ENCODE results near the gene STARD9.

STARD9 gene

DNA sequence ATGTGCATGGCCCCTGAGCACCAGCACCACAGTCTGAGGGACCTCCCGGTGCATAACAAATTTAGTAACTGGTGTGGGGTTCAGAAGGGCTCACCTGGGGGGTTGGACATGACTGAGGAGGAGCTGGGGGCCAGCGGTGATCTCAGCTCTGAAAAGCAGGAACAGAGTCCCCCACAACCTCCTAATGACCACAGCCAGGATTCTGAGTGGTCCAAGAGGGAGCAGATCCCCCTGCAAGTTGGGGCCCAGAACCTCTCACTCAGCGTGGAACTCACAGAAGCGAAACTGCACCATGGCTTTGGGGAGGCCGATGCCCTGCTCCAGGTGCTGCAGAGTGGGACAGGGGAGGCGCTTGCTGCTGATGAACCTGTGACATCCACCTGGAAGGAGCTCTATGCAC lies 118.5 kb downstream of the STARD9 start:
- Mint-ChIP-seq H3K27me3 (no peaks in the 10 kb centered on the region), H3K9me3 (no peaks in the 10 kb centered on the region), H3K4me1 (peaks cover 6% of the 10 kb centered on the region), H3K27ac (ENCODE audit: low read depth) (no peak overlapping the region), H3K4me3 (no peak overlapping the region), H3K36me3 (ENCODE audit: insufficient read depth) (no peaks in the 10 kb centered on the region)
- no peak for ATAC-seq (replicated peaks; ENCODE audit: extremely low read depth, poor library complexity, severe bottlenecking)
- DNase-seq (ENCODE audit: low spot score in 2 of 2) = no peak

- ATAC-seq (replicated peaks; ENCODE audit: extremely low read depth, poor library complexity, severe bottlenecking) (no peak), DNase-seq (ENCODE audit: low spot score in 2 of 2) (no peak)
- Mint-ChIP-seq H3K4me1 (peaks cover 6% of the 10 kb centered on the region), H3K4me3 (no peak overlapping the region), H3K9me3 (no peaks in the 10 kb centered on the region), H3K27me3 (no peaks in the 10 kb centered on the region), H3K36me3 (ENCODE audit: insufficient read depth) (no peaks in the 10 kb centered on the region), H3K27ac (ENCODE audit: low read depth) (no peak overlapping the region)
These were observed 119.0 kb downstream of the STARD9 start for GRCh38 chr15:42694398-42694797.

GRCh38 chr15:42695527-42696071 lies 120.2 kb downstream of the STARD9 start:
- Mint-ChIP-seq H3K9me3 (no peaks in the 10 kb centered on the region), H3K4me3 (no peak overlapping the region), H3K36me3 (ENCODE audit: insufficient read depth) (peaks cover 2% of the 10 kb centered on the region), H3K27me3 (no peaks in the 10 kb centered on the region), H3K4me1 (peaks cover 6% of the 10 kb centered on the region), H3K27ac (ENCODE audit: low read depth) (peak overlapping the region; percentile 7)
- no peak for ATAC-seq (replicated peaks; ENCODE audit: extremely low read depth, poor library complexity, severe bottlenecking)
- no peak for DNase-seq (ENCODE audit: low spot score in 2 of 2)

GRCh38 chr15:42696626-42697025 lies 121.2 kb downstream of the STARD9 start:
- H3K27me3 Mint-ChIP-seq = no peaks in the 10 kb centered on the region
- no peak overlapping the region for H3K27ac Mint-ChIP-seq (ENCODE audit: low read depth)
- no peaks in the 10 kb centered on the region for H3K9me3 Mint-ChIP-seq
- peaks cover 2% of the 10 kb centered on the region for H3K36me3 Mint-ChIP-seq (ENCODE audit: insufficient read depth)
- ATAC-seq (replicated peaks; ENCODE audit: extremely low read depth, poor library complexity, severe bottlenecking) = no peak
- H3K4me3 Mint-ChIP-seq = no peak overlapping the region
- no peak for DNase-seq (ENCODE audit: low spot score in 2 of 2)
- H3K4me1 Mint-ChIP-seq = peaks cover 1% of the 10 kb centered on the region

DNA sequence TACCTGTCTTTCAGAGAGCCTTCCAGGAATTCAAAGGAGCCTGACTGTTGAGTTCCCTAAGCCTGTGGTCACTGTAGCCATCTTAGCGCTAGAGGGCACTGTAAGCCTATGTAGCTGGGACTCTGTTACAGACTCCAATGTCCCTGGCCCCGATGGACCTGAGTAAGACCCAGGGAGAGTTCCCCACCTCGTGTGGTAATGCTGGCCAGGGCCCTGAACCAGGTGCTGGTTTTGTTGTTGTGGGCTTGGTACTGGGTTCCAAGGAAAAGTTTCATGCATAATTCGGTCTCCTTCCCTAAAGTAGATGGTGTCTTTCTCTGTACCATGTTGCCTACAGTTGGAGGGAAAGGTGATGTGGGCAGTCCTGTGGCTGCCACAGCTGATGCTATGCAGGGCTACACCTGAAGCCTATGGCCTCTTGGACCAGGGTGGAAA lies 129.1 kb downstream of the STARD9 start:
- ATAC-seq (replicated peaks; ENCODE audit: extremely low read depth, poor library complexity, severe bottlenecking) (peak; percentile 62), DNase-seq (ENCODE audit: low spot score in 2 of 2) (peak; percentile 30 to 32)
- peaks cover 4% of the 10 kb centered on the region for H3K36me3 Mint-ChIP-seq (ENCODE audit: insufficient read depth)
- H3K9me3 Mint-ChIP-seq = no peaks in the 10 kb centered on the region
- no peak overlapping the region for H3K27ac Mint-ChIP-seq (ENCODE audit: low read depth)
- H3K4me1 Mint-ChIP-seq = no peaks in the 10 kb centered on the region
- no peaks in the 10 kb centered on the region for H3K27me3 Mint-ChIP-seq
- no peak overlapping the region for H3K4me3 Mint-ChIP-seq

GRCh38 chr15:42705336-42705735 lies 129.9 kb downstream of the STARD9 start:
- no peaks in the 10 kb centered on the region for H3K4me1 Mint-ChIP-seq
- H3K4me3 Mint-ChIP-seq = no peak overlapping the region
- no peaks in the 10 kb centered on the region for H3K9me3 Mint-ChIP-seq
- ATAC-seq (replicated peaks; ENCODE audit: extremely low read depth, poor library complexity, severe bottlenecking) (no peak), DNase-seq (ENCODE audit: low spot score in 2 of 2) (no peak)
- no peak overlapping the region for H3K27ac Mint-ChIP-seq (ENCODE audit: low read depth)
- peaks cover 2% of the 10 kb centered on the region for H3K36me3 Mint-ChIP-seq (ENCODE audit: insufficient read depth)
- H3K27me3 Mint-ChIP-seq = no peaks in the 10 kb centered on the region

- H3K9me3 Mint-ChIP-seq = no peaks in the 10 kb centered on the region
- no peak overlapping the region for H3K4me3 Mint-ChIP-seq
- no peak overlapping the region for H3K27ac Mint-ChIP-seq (ENCODE audit: low read depth)
- no peaks in the 10 kb centered on the region for H3K4me1 Mint-ChIP-seq
- no peaks in the 10 kb centered on the region for H3K27me3 Mint-ChIP-seq
- H3K36me3 Mint-ChIP-seq (ENCODE audit: insufficient read depth) = peaks cover under 1% of the 10 kb centered on the region
- ATAC-seq (replicated peaks; ENCODE audit: extremely low read depth, poor library complexity, severe bottlenecking) (no peak), DNase-seq (ENCODE audit: low spot score in 2 of 2) (no peak)
These were observed 131.7 kb downstream of the STARD9 start for GRCh38 chr15:42707068-42707467.

GRCh38 chr15:42707873-42708544 lies 132.6 kb downstream of the STARD9 start:
- H3K4me1 Mint-ChIP-seq = no peaks in the 10 kb centered on the region
- DNase-seq (ENCODE audit: low spot score in 2 of 2) (no peak), ATAC-seq (replicated peaks; ENCODE audit: extremely low read depth, poor library complexity, severe bottlenecking) (no peak)
- H3K9me3 Mint-ChIP-seq = no peaks in the 10 kb centered on the region
- H3K4me3 Mint-ChIP-seq = no peak overlapping the region
- no peaks in the 10 kb centered on the region for H3K27me3 Mint-ChIP-seq
- no peak overlapping the region for H3K27ac Mint-ChIP-seq (ENCODE audit: low read depth)
- no peaks in the 10 kb centered on the region for H3K36me3 Mint-ChIP-seq (ENCODE audit: insufficient read depth)

DNA sequence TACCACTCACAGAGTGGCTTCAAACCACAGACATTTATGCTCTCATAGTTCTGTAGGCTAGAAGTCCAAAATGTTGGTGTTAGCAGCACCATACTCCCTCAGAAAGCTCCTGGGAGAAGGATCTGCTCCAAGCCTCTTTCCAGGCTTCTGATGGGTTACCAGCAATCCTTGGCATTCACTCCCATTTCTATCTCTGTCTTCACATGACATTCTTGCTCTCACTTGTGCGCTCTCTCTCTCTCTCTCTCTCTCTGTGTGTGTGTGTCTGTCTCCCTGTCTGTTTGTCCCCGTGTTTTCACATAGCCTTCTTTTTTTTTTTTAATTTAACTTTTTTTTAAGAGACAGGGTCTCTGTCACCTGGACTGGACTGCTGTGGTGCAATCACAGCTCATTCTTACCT lies 135.3 kb downstream of the STARD9 start:
- H3K9me3 Mint-ChIP-seq = no peaks in the 10 kb centered on the region
- no peaks in the 10 kb centered on the region for H3K4me1 Mint-ChIP-seq
- peak overlapping the region; percentile 33 for H3K27ac Mint-ChIP-seq (ENCODE audit: low read depth)
- H3K27me3 Mint-ChIP-seq = no peaks in the 10 kb centered on the region
- no peak overlapping the region for H3K4me3 Mint-ChIP-seq
- no peak for ATAC-seq (replicated peaks; ENCODE audit: extremely low read depth, poor library complexity, severe bottlenecking)
- H3K36me3 Mint-ChIP-seq (ENCODE audit: insufficient read depth) = no peaks in the 10 kb centered on the region
- DNase-seq (ENCODE audit: low spot score in 2 of 2) = no peak

DNA sequence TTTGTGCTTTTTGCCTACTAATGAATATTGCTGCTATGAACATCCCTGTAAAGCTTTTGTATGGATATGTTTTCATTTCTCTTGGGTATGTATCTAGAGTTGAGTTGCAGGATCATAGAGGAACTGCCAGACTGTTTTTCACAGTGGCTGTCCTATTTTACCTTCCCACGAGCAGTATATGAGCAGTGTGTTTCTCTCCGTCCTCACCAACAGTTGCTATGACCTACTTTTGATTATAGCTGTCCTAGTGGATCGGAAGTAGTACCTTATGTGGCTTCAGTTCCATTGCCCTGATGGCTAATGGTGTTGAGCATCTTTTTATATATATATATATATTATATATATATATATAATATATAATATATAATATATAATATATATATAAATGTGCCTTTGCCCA lies 136.3 kb downstream of the STARD9 start:
- ATAC-seq (replicated peaks; ENCODE audit: extremely low read depth, poor library complexity, severe bottlenecking) = no peak
- no peaks in the 10 kb centered on the region for H3K27me3 Mint-ChIP-seq
- H3K4me3 Mint-ChIP-seq = no peak overlapping the region
- DNase-seq (ENCODE audit: low spot score in 2 of 2) = no peak
- no peaks in the 10 kb centered on the region for H3K36me3 Mint-ChIP-seq (ENCODE audit: insufficient read depth)
- no peak overlapping the region for H3K27ac Mint-ChIP-seq (ENCODE audit: low read depth)
- H3K4me1 Mint-ChIP-seq = no peaks in the 10 kb centered on the region
- H3K9me3 Mint-ChIP-seq = no peaks in the 10 kb centered on the region

DNA sequence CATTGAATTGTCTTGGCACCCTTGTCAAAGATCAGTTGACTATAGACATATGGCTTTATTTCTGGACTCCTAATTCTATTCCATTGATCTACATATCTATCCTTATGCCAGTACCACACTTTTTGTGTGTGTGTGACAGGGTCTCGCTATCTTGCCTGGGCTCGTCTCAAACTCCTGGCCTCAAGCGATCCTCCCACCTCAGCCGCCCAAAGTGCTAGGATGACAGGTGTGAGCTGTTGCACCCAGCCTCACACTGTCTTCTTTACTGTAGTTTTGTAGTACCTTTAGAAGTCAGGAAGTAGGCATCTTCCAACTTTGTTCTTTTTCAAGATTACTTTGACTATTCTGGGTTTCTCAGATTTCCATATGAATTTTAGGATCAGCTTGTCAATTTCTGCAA lies 137.2 kb downstream of the STARD9 start:
- DNase-seq (ENCODE audit: low spot score in 2 of 2) (no peak), ATAC-seq (replicated peaks; ENCODE audit: extremely low read depth, poor library complexity, severe bottlenecking) (no peak)
- Mint-ChIP-seq H3K4me3 (no peak overlapping the region), H3K27ac (ENCODE audit: low read depth) (no peak overlapping the region), H3K36me3 (ENCODE audit: insufficient read depth) (peaks cover 2% of the 10 kb centered on the region), H3K9me3 (no peaks in the 10 kb centered on the region), H3K27me3 (no peaks in the 10 kb centered on the region), H3K4me1 (no peaks in the 10 kb centered on the region)

- H3K4me1 Mint-ChIP-seq = no peaks in the 10 kb centered on the region
- H3K27me3 Mint-ChIP-seq = no peaks in the 10 kb centered on the region
- no peak overlapping the region for H3K4me3 Mint-ChIP-seq
- no peak for DNase-seq (ENCODE audit: low spot score in 2 of 2)
- no peak for ATAC-seq (replicated peaks; ENCODE audit: extremely low read depth, poor library complexity, severe bottlenecking)
- H3K36me3 Mint-ChIP-seq (ENCODE audit: insufficient read depth) = peaks cover 8% of the 10 kb centered on the region
- no peak overlapping the region for H3K27ac Mint-ChIP-seq (ENCODE audit: low read depth)
- H3K9me3 Mint-ChIP-seq = no peaks in the 10 kb centered on the region
These were observed 140.7 kb downstream of the STARD9 start for GRCh38 chr15:42716125-42716524.

- DNase-seq (ENCODE audit: low spot score in 2 of 2) = no peak
- Mint-ChIP-seq H3K4me3 (no peak overlapping the region), H3K4me1 (no peaks in the 10 kb centered on the region), H3K27me3 (no peaks in the 10 kb centered on the region), H3K27ac (ENCODE audit: low read depth) (no peak overlapping the region), H3K36me3 (ENCODE audit: insufficient read depth) (peaks cover 8% of the 10 kb centered on the region), H3K9me3 (no peaks in the 10 kb centered on the region)
- no peak for ATAC-seq (replicated peaks; ENCODE audit: extremely low read depth, poor library complexity, severe bottlenecking)
These were observed 141.2 kb downstream of the STARD9 start for GRCh38 chr15:42716626-42717025.

Measured in central memory CD8-positive, alpha-beta T cell (primary cell).